H1 (cell line): ENCODE results near the gene GRPR. TPM values are rescaled to one million over a fixed set of nuclear protein-coding genes. Genes with fewer than 3 reads are reported as not detected.

Source experiments
- CHD7 ChIP-seq: fragments of 300-600 bp; sonication (generic); IDR thresholded peaks from 2 replicates; pipeline ENCODE4 v1.7.1; 2012; ENCODE audit warnings: low read length, moderate library complexity, mild to moderate bottlenecking, inconsistent platforms; ENCODE audit not compliant: insufficient replicate concordance
- KDM4A ChIP-seq: IDR thresholded peaks from one replicate; pipeline ENCODE4 v1.7.1; 2012; ENCODE audit warnings: low read depth, mild to moderate bottlenecking, moderate library complexity, low read length, inconsistent platforms; ENCODE audit not compliant: severe bottlenecking
- POLR2A ChIP-seq, 2 experiments: IDR thresholded peaks; 1 replicate in 1 of 2; 2 replicates in 1 of 2; pipeline ENCODE4 v1.6.1; 2011; ENCODE audit warnings: low read depth in 2 of 2, low read length in 2 of 2, mild to moderate bottlenecking in 2 of 2; ENCODE audit errors: control extremely low read depth in 1 of 2
- POU5F1 ChIP-seq: IDR thresholded peaks from 2 replicates; pipeline ENCODE4 v1.6.1; 2011; ENCODE audit warnings: low read depth, mild to moderate bottlenecking, low read length, moderate library complexity
- RFX5 ChIP-seq: IDR thresholded peaks from 2 replicates; pipeline ENCODE4 v1.6.1; 2011; ENCODE audit warnings: low read depth, low read length, improper control_type of control experiment, borderline replicate concordance
- RNF2 ChIP-seq: fragments of 200-900, 300-1000 bp; sonication (generic); IDR thresholded peaks from 2 replicates; pipeline ENCODE4 v1.7.1; 2016; ENCODE audit warnings: borderline replicate concordance, low read depth, mild to moderate bottlenecking, antibody characterized with exemption, low read length; ENCODE audit not compliant: poor library complexity, severe bottlenecking; ENCODE audit errors: missing control alignments
- SUZ12 ChIP-seq: fragments of 200-600 bp; sonication (generic); IDR thresholded peaks from 2 replicates; pipeline ENCODE4 v1.6.1; 2012; ENCODE audit warnings: mild to moderate bottlenecking, inconsistent platforms, low read length, moderate library complexity, mixed read lengths
- TAF1 ChIP-seq: IDR thresholded peaks from 2 replicates; pipeline ENCODE4 v1.6.1; 2011; ENCODE audit warnings: mild to moderate bottlenecking, low read depth, low read length
- TAF7 ChIP-seq: optimal IDR thresholded peaks from 2 replicates; pipeline ENCODE3; 2011; ENCODE audit warnings: low read depth, mild to moderate bottlenecking, inconsistent platforms, low read length, moderate library complexity, borderline replicate concordance
- YY1 ChIP-seq: IDR thresholded peaks from 2 replicates; pipeline ENCODE4 v1.6.1; 2011; ENCODE audit warnings: low read depth, mild to moderate bottlenecking, low read length
- ZNF274 ChIP-seq: IDR thresholded peaks from 2 replicates; pipeline ENCODE4 v1.7.0; 2012; ENCODE audit warnings: low read length, borderline replicate concordance; ENCODE audit errors: extremely low read depth
- polyA plus RNA-seq, 7 experiments: library from polyadenylated mRNA; depleted of rRNA in 3 of 7; stranded (reverse) in 5 of 7; unstranded in 2 of 7; fragments of >200 nt in 5 of 7; fragments of 200-250 nt in 2 of 7; gene quantifications; 1 replicate in 5 of 7; 2 replicates in 1 of 7; 4 replicates in 1 of 7; pipeline versions ENCODE4 v1.2.1 to v1.2.3, GENCODE V29; 2011 to 2013; ENCODE audit warnings: missing spikeins in 2 of 7, mixed read lengths in 2 of 7
- total RNA-seq: library from RNA; stranded (reverse); fragmentation: NEBNext Ultra II Directional; extraction: Animal tissue kit (Norgen Biotek cat#: 25700); gene quantifications from 2 replicates; pipeline ENCODE4 v1.2.1, GENCODE V29; 2021

Gene GRPR
- total and polyA plus RNA-seq, 2 of the 8 experiments (the other 6 are each of a cell fraction or from before 2014, with no cell fraction given) = 18.6 to 78.4 TPM

GRCh38 chrX:16155581-16156096 is 32.3 kb downstream of the GRPR start (continued):
- TF ChIP-seq CHD7 = no peak
- TF ChIP-seq POLR2A (IDR thresholded peaks at IDR 0.05; ENCODE audit: control extremely low read depth in 1 of 2, low read depth in 2 of 2, low read length in 2 of 2) = no peak
- TF ChIP-seq YY1 = no peak
- TF ChIP-seq RNF2 = no peak
- TF ChIP-seq SUZ12 = no peak
- TF ChIP-seq TAF1 = no peak
- no peak for TF ChIP-seq ZNF274
- TF ChIP-seq POU5F1 = no peak
- TF ChIP-seq RFX5 = no peak
- no peak for TF ChIP-seq TAF7
- no peak for TF ChIP-seq KDM4A
